ENCODE results near the gene LGSN.

- no peak for TF ChIP-seq POLR2AphosphoS5 (IDR thresholded peaks at IDR 0.05)
- TF ChIP-seq CTCF (IDR thresholded peaks at IDR 0.05) = no peak
- TF ChIP-seq POLR2A (IDR thresholded peaks at IDR 0.05) = no peak
- TF ChIP-seq EP300 (IDR thresholded peaks at IDR 0.05) = no peak
These were observed 24.1 kb downstream of the LGSN start for GRCh38 chr6:63295553-63296194.

Data from stomach (tissue), 4 donors.